Hepatocyte (in vitro differentiated cells): ENCODE measurements around the gene ALK.

ENCODE experiments used
- EZH2 ChIP-seq: fragments of 200-600 bp; sonication (generic); IDR thresholded peaks from 2 replicates; pipeline ENCODE4 v1.6.1; 2016; ENCODE audit warnings: antibody characterized with exemption, mild to moderate bottlenecking, borderline replicate concordance
- TF ChIP-seq, protein P1 (sequence below): fragments of 200-600 bp; sonication (generic); IDR thresholded peaks from 2 replicates; pipeline ENCODE4 v1.5.1; 2016; ENCODE audit warnings: antibody characterized with exemption, mild to moderate bottlenecking; ENCODE audit not compliant: poor library complexity

GRCh38 chr2:29676886-29677453, 244.4 kb downstream of the ALK start:
- TF ChIP-seq EZH2 = no peak
- TF ChIP-seq, protein P1, sequence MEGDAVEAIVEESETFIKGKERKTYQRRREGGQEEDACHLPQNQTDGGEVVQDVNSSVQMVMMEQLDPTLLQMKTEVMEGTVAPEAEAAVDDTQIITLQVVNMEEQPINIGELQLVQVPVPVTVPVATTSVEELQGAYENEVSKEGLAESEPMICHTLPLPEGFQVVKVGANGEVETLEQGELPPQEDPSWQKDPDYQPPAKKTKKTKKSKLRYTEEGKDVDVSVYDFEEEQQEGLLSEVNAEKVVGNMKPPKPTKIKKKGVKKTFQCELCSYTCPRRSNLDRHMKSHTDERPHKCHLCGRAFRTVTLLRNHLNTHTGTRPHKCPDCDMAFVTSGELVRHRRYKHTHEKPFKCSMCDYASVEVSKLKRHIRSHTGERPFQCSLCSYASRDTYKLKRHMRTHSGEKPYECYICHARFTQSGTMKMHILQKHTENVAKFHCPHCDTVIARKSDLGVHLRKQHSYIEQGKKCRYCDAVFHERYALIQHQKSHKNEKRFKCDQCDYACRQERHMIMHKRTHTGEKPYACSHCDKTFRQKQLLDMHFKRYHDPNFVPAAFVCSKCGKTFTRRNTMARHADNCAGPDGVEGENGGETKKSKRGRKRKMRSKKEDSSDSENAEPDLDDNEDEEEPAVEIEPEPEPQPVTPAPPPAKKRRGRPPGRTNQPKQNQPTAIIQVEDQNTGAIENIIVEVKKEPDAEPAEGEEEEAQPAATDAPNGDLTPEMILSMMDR = no peak
